HG02678 (cell line): ENCODE data around the gene GRAMD4.

Experiments
- ATAC-seq: cut with Tn5 transposase; IDR thresholded peaks from one replicate; pipeline ENCODE4 v1.9.1; 2021; ENCODE audit warnings: mild to moderate bottlenecking, moderate library complexity; ENCODE audit not compliant: unreplicated experiment

Gene GRAMD4

DNA sequence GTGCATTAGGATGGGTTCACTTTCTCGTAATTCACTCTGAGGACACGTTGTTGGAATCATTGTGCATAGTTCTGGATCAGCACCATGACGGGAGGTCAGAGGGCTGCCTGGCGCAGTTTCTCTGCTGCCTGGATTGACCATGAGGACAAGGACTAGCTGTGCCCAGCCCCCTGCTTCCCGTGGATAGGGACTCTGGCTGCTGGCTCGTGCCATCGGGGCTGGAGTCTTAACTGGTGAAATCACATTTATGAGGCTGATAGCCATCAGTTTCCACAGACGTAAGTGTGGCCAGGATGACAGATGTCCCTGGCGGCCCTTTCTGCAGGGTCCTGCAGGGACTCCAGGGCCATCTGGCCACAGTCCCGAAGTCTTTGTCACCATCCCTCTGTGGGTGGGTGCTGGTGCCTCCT lies 24.1 kb upstream of the GRAMD4 start:
- no peak for ATAC-seq

DNA sequence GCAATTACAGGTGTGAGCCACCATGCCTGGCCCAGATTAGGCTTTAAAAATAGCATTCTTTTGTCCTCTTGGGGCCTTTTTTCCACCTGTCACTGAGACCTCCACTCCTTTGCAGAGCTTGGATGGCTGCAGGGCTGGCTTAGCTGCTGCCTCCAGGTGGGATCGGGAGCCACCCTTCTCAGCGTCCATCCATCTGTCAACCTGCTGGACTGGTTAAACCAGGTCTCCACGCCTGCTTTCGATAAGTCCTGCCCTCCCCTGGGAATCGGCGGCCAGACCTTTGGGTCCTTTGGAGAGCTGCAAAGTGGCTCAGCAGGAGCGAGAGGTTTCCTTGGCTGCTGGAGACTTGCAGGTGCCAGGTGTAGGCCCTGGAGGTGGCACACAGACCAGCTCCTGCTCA lies 23.4 kb upstream of the GRAMD4 start:
- no peak for ATAC-seq

DNA sequence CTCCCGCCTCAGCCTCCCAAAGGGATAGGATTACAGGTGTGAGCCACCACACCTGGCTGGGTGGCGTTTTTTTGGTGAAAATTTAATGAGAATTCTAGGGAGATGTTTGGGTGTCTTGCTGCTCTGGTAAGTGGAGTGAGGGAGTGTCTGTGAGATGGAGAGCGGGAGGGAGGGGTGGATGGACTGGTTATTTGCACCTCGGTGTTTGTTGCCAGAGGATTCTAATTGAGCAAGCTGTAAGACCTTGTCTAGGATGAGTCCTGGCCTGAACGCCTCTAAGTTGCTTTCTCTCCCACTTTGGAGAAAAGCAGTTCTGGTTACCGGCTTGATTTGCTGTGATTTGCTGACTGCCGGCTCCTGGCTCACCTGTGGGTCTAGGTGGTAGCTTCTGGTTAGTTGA lies 22.0 kb upstream of the GRAMD4 start:
- no peak for ATAC-seq

DNA sequence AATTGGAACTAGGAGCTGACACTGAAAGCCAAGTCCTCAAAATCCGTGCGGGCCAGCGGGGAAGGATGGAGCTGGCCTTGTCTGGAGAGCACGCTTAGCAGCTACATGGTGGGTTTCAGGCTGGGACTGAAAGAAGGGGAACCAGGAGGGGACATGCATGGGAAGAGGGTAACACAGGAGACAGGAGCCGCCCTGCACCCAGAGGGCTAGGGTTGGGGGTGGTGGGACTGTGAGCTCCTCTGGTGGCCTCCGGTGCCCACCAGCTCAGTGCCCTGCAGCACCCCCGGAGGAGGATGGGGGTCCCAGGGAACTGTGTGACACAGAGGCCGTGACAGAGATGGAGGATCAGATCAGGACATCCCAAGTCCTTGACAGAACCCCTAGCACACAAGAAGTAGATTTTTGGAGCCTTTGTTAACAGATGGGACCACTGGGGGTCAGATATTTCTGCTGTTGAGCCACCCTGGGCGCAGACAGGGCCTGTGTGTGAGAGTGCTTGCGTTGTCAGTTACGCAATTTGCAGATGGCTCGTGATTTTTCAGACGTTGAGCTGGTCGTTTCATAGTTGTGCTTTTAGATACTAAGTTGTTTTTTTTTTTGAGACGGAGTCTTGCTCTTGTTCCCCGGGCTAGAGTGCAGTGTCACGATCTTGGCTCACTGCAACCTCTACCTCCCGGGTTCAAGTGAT lies 21.3 kb upstream of the GRAMD4 start:
- no peak for ATAC-seq

DNA sequence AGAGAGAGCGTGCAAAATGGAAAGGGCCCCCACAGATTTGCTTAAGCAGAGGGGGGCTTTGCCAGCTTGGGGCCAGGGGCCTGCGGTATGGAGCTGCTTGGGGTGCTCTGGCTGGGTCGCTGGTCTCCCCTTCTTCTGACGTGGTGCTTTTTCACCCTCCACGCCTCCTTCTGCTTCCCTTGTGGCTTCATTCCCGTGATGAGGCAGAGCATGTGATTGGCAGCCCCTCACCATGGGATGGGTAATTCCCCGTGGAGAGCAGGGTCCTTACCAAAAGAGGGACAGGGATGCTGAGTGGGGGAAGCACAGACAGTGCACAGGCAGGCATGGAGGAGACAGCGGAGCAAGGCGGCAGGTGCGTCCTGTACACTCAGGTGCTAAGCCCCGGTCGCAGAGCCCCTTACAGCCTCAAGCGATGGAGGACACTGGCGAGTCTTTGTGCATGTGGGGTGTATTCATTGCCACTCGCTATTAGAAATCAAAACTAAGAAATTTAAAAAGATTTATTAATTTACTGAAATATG lies 19.9 kb upstream of the GRAMD4 start:
- no peak for ATAC-seq

DNA sequence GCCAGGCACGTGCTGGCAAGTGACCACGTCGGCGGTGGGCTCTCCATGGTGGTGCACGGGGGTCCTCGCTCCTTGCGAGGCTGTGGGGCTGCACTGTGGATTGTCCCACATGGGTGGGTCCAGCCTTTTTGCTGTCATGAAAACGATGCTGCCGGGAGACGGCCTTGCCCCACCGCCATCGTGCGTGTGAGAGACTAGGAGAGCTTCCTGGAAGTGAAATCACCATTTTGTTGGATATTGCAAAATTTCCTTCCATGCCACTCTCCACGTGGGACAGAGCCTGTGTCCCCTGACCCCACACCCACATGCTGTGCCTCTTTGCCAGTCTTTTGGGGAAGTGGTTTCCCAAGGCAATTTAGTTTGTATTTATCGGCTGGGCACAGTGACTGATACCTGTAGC lies 18.2 kb upstream of the GRAMD4 start:
- ATAC-seq, result no peak

DNA sequence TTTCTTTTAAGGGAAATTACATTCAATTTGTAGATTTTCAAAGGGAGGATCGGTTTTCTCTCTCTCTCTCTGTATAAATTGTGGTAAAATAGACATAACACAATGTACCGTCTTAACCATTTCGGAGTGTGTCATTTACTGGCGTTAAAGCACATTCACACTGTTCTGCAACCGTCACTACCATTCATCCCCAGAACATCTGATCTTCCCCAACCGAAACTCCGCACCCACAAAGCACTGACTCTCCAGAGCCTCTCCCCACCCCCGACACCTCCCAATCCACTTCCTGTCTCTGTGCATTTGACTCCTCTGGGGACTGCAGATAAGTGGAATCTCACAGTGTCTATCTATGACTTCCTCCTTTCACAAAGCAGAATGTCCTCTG lies 15.9 kb upstream of the GRAMD4 start:
- no peak for ATAC-seq

DNA sequence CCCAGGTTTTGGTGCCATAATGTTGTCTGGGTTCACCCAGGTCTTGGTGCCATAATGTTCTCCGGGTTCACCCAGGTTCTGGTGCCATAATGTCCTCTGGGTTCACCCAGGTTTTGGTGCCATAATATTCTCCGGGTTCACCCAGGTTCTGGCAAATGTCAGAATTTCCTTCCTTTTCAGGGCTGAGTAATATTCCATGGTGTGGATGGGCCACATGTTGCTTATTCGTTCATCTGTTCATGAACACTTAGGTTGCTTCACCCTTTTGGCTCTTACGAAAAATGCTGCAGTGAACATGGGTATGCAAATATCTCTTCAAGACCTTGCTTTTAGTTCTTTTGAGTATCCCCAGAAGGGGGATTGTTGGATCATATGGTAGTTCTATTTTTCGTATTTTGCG lies 15.1 kb upstream of the GRAMD4 start:
- ATAC-seq, result no peak

DNA sequence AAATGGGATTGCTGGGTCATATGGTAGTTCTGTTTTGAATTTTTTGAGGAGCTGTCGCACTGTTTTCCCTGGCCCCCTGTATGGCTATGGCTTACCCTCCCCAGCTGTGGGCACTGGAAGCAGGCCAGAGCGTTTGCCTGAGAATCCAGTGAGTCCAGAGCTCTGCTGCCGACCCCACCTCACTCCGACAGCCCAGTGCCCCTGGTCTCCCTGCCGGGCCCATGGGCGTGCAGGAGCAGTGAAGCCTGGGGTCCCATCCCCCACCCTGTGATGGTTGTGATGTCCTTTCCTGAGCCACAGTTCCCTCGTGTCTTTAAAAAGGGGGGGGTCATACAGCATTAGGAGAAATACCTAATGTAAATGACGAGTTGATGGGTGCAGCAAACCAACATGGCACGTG lies 13.3 kb upstream of the GRAMD4 start:
- ATAC-seq, result no peak

DNA sequence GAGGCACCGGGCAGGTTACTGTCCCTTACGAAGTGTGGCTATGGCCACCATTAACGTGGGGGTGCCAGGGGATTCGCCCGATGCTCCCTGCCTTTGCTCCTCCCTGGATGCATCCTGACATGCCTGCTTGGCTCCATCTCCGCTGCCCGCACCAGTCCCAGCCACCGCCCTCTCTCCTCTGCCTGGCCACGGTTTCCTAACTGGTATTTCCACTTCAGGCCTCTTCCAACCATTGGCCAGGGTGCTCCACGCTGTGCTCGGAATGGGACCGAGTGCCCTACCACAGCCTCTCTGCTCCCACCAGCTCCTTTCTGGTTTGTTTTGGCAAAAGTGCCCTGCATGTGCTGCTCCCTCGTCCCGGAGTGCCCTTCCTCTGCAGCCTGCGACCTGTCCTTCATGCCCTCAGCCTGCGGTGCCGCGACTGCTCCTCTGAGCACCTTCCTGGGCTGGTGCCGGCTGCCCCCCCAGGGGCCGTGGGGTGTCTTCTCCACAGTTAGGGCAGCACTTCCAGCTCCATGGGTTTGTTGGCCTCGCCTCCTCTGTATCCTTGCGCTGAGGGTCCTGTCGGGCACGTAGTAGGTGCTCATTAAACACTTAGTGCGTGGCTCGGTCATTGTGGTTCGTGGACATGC lies 12.6 kb upstream of the GRAMD4 start:
- ATAC-seq, result no peak

DNA sequence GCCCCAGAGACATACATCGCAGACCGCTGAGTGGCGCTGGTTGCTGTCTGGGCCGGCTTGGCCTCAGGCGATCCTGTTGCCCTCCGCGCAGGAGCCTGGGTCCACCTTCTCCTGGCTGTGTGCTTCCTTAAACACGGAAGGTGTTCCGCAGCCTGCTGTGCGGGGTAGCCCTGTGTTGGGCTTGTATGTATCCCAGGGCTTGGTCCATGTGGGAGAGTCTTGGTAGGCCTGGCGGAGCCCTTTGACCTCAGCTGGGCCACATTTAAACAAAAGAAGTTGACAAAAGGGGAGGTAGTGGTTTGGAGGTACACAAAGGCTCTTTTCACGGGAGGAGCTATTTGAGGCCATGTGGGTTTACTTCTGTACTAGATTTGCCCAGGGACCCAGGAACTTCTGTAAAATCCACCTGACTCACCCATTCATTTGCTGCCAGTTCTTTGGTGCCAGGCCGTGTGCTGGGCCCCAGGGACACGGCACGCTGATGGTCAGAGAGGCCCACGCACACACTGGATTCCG lies 11.0 kb upstream of the GRAMD4 start:
- ATAC-seq, result no peak

DNA sequence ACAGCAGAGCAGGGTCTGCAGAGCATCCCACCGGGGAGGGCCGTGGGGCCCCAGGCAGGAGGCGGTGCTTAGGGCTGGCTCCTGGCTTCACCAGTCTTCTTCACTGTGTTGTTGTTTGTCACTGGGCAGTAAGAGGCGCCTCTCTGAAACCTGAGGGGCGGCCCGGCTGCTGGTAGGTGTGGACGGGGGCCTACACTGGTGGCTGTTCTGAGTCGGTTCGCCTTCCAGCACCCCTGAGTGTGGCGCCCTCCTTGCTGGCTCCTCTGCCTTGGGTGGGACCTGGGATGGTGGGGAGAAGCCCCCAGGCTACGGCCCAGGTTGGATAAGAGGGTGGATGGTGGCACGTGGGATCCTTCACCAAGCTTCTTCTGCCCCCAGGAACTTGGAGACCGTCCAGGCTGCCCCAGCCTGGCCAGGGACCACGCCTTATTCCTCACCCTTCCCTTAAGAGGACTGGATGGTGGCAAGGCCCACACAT lies 10.4 kb upstream of the GRAMD4 start:
- ATAC-seq, result no peak

DNA sequence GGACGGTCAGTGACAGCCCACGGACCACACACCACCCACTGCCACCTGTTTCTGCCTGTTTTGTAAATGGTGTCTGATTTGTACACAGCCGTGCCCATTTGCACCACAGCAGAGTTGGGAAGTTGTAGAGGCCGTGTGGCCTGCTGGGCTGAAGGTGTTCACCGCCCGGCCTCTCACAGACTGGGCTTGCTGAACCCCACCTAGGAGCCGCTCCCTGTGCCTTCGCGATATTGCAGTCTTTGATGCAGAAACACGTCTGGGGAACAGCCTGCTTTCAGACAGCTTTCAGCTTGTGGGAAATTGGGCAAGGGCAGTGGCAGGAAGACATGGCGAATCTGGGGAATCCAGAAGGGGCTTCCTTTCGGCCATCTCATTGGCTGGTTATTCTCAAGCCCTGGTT lies 9.8 kb upstream of the GRAMD4 start:
- ATAC-seq, result no peak

DNA sequence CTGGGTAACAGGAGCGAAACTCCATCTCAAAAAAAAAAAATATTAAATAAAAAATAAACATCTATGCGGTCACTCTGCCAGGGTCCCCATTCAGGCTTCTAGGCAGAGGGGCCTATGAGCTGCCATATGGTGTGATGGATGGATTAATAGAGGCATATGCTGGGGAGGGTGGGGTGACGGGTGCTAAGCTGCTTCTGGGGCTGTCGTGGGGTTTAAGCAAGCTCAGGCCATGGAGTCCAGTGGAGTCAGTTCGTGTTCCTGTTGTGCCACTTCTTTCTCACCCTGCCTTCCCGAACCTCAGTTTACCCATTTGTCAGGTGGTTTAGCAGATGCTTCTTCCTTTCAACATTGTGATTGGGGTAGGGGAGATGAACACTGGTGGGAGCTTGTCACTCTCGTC lies 9.0 kb upstream of the GRAMD4 start:
- no peak for ATAC-seq

DNA sequence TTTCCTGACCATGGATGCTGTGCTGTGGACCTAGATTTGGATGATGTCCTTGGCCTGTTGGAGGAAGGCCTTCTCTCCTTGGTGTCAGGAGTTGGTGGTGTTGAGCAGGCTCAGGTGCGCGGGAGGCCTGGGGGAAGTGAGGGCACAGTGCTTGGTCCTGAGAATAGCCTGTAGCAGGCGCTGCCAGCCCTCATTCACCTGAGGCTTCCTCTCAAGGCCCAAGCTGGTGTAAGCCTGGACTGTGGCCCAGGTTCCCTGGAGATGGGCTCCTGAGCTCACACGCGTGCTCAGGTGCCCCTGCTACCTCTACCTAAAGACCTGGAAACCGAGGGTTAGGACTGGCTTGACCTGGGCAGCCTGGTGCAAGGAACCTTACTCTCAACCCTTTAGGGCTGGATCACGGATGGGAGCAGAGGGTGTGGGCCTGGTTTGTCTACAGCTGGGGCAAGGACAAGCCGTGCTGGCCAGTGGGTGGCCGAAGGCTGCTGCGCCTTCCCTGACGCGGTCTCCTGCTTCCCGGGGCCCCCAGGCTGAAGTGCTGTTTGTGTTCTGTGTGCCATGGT lies 7.8 kb upstream of the GRAMD4 start:
- no peak for ATAC-seq

DNA sequence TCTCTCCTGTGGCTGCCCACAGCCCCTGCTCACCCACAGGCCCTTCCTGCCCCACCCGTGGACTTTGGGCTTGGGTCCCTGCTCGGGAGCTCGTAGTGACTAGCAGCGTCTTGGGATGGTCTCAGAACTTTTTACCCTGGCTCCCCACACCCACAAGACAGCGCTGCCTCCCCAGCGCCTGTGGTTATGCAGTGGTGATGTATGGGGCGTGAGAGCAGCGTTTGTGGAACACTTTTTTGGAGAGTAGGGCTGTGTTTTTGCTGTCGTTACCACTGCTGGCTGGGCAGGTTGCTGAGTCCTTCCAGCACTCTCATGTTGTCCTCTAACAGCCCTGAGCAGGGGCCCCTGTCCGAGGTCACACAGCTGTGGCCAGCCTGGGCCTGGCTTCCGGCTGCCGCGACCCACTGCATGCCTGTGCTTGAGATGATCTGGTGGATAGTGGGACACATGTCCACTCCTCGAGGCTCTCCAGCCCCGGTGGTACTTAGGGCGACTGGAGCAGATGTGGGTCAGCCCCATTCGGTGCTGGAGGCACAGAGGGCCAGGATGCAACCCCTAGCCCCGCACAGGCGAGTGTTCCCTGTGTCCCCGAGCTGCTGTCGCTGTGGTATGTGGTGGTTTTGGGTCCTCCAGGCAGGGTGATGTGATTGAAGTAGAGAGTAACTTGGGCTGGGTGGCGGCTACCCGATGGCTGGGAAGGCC lies 7.1 kb upstream of the GRAMD4 start:
- ATAC-seq, result peak; percentile 30

DNA sequence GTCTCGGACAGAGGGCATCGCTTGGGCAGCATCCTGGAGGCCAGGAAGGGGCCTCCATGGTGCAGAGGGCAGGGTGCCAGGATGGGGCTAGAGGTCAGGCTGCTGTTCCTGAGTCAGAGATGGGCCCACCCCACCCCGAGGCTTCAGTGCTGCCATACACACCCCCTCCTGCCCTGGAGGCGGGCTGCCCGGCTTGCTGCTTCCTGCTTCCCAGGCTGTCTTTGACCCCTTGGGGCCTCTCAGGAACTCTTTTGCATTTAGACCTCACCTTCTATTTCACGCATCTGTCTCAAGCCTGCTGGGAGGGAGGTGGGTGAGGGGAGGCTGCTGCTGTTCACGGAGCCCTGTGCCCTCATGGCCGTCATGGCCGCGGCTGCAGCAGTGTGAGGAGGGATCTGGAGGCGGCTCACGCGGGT lies 6.6 kb upstream of the GRAMD4 start:
- ATAC-seq, result peak; percentile 48

DNA sequence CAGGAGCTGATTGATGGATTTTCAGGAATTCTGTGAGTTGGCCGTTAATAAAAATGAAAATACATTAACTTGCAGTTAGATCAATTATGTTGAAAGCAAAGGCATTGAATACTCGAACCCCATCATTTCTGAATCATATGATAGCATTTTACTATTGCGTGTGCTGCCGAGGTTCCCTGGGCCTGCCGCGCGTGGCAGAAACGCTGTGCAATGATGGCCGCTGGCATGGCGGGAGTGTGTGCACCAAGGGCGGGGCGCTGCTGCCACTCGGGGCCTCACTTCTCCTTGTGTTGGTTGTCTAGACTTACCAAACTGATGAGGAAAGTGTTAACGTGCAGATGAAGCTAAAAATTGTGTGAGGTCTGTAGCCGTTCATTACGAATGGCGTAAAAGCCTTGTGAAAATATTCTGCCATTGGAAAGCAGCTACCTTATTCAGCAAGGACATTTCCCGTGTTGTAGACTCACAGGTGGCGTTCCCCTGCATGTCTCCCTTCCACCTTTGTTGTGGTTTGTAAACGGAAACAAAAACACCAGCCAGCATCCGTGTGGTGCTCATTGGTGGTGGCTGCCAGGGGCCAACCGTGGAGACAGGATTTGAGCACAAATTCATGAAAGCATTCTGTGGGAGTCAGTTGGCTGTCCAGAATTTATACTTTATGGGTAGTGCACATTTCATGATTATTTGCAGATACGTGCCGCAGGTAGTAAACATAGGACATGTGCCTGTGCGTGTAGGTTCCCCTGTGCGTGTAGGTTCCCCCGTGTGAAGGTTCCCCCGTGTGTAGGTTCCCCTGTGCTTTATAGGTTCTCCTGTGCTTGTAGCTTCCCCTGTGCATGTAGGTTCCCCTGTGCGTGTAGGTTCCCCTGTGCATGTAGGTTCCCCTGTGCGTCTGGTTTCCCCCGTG lies 5.9 kb upstream of the GRAMD4 start:
- ATAC-seq, result peak; percentile 58

DNA sequence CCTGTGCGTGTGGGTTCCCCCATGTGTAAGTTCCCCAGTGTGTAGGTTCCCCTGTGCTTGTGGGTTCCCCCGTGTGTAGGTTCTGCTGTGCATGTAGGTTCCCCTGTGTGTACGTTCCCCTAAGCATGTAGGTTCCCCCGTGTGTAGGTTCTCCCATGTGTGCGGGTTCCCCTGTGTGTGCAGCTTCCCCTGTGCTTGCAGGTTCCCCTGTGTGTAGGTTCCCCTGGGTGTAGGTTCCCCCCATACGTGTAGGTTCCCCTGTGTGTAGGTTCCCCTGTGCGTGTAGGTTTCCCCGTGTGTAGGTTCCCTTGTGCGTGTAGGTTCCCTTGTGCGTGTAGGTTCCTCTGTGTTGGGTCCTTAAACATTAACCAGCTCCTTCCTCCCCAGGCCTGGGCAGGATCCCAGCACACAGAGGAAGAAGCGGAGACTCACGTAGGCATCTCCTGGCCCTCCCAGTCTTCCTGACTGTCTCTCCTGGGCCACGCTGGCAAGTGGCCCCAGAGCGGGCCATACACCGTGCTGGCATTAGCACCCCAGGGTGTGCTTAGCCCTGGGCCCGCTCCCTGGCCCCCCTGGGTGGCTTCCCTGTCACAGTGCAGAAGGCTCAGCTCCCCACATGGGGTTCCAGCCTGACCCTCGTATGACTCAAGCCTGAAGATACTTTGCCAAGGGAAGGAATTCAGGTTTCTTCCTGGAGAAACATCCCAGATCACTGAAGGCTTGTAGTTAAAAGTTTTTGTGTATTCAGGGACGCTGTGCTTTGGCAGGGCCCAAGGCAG lies 2.8 kb upstream of the GRAMD4 start:
- no peak for ATAC-seq
